ENCODE data around the gene DACT3. TPM values are rescaled to one million over a fixed set of nuclear protein-coding genes. Genes with fewer than 3 reads are reported as not detected.

The DACT3 gene
- total RNA-seq, 1 donor from 2014 or later = 7.3 TPM

DNA sequence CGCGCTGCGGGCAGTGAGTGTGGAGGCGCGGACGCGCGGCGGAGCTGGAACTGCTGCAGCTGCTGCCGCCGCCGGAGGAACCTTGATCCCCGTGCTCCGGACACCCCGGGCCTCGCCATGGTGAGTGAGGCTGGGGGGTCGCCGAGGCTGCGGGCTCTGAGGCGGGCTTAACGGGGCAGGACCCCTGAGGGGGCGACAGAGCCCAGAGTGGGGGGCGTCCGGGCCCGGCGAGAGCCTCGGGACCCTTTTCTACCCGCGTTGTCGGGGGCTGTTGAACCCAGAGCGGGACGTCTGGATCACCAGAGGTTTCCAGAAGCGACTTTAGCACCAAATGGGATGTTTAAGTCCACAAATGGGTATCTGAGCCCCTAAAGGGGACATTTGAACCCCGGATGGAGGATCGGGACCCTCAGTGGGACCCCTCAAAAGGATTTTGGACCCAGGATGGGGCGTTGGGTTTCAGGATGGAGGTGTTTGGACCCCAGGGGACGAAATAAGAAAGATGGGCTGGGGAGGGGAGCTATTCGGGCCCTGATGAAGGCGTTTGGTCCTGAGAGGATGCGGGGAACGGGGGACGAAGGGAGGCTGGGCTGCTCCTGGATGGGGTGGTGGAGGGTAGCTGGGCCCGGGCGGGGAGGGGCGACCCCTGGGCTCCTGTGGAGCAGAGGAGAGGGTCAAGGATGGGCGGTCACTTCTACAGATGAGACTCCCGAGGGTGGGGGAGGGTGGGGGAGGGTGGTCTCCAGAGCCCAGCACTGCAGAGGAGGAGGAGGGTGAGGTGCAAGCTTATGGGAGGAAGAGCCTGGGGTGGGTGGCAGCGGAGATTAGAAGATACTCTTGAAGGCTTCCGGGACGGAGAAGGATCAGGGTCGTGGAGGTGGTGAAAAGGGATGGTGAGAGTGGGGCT is 59.4 kb downstream of the DACT3 start, which contains the start of gene CALM3:
CALM3 (plus strand) TSS at position 13 of the 907 bp plus-strand sequence; CDS start at position 118, 105 bp downstream.
- Histone ChIP-seq H3K4me1 (ENCODE audit: control insufficient read depth in 3 of 3, insufficient read depth in 3 of 3, low read length in 3 of 3) (peaks cover 30 to 45% (median 39%) of the 10 kb centered on the region in 3 donors), H3K9me3 (ENCODE audit: control insufficient read depth in 3 of 3, low read length in 3 of 3) (peaks cover 0 to 4% (median 1%) of the 10 kb centered on the region in 3 donors), H3K36me3 (ENCODE audit: control insufficient read depth in 3 of 3, insufficient read depth in 3 of 3, low read length in 3 of 3) (peaks cover 10 to 12% (median 12%) of the 10 kb centered on the region in 3 donors)

DNA sequence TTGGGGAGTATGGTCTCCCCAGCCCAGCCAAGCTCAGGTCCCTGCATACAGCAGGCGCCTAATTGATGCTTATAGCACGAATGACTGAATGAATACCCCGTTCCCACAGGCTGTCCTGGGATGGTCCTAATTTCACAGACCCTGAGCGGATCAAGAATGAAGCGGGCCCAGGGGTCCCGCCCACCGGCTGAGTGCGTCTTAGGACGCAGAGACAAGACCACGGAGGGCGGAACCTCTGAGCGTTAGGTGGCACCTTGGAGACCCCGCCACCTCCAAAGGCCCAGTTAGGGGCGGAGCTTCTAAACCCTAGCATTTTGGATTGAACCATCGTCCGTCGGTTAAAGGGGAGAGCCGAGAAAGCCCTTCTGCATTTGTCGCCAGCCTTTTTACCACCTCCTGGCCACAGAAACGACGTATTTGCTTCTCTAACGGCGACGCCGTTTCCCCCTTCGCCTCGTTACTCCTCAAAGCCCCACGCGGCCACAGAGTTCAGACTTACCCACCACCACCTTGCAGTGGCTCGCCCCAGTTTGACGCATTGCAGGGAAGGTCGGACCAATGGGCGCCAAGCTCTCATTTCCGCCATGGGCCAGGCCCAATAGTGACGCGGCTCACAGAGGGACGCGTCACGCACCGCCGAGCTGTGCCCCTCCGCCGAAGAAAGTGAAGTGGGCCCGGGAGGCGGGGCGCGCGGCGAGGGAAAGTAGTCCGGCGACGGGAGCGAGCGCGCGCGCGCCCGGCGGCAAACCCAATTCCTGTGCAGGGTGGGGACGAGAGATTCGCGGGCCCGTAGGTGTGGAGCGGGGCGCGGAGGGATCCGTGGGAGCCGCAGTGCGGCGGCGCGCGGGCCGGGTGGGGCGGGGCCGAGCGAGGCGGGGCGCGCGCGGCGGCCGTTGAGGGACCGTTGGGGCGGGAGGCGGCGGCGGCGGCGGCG is 60.3 kb downstream of the DACT3 start:
- Histone ChIP-seq H3K9ac (ENCODE audit: low read depth in 1 of 3, low read length in 3 of 3) (peak overlapping the region; percentile 99 to 100 (median 99)), H3K27me3 (ENCODE audit: control insufficient read depth in 3 of 3, insufficient read depth in 3 of 3, low read length in 3 of 3) (no peaks in the 10 kb centered on the region), H3K9me3 (ENCODE audit: control insufficient read depth in 3 of 3, low read length in 3 of 3) (peaks cover 0 to 4% (median 1%) of the 10 kb centered on the region in 3 donors), H3K4me1 (ENCODE audit: control insufficient read depth in 3 of 3, insufficient read depth in 3 of 3, low read length in 3 of 3) (peaks cover 30 to 39% (median 34%) of the 10 kb centered on the region in 3 donors), H3K27ac (ENCODE audit: low read depth, low read length) (peak overlapping the region; percentile 98), H3K4me3 (ENCODE audit: low read length in 3 of 3) (peak overlapping the region; percentile 85 to 97 (median 94)), H3K36me3 (ENCODE audit: control insufficient read depth in 3 of 3, insufficient read depth in 3 of 3, low read length in 3 of 3) (peaks cover 2 to 3% (median 2%) of the 10 kb centered on the region in 3 donors)

More for the DNA sequence above, 59.4 kb downstream of the DACT3 start, which contains the start of gene CALM3:
- peak within 1 kb of the TSS; percentile 87 to 97 (median 94) for H3K4me3 ChIP-seq (ENCODE audit: low read length in 3 of 3)
- peak within 1 kb of the TSS; percentile 98 for H3K27ac ChIP-seq (ENCODE audit: low read depth, low read length)
- peak within 1 kb of the TSS; percentile 99 to 100 (median 99) for H3K9ac ChIP-seq (ENCODE audit: low read depth in 1 of 3, low read length in 3 of 3)
- H3K27me3 ChIP-seq (ENCODE audit: control insufficient read depth in 3 of 3, insufficient read depth in 3 of 3, low read length in 3 of 3) = no peaks in the 10 kb centered on the region

DNA sequence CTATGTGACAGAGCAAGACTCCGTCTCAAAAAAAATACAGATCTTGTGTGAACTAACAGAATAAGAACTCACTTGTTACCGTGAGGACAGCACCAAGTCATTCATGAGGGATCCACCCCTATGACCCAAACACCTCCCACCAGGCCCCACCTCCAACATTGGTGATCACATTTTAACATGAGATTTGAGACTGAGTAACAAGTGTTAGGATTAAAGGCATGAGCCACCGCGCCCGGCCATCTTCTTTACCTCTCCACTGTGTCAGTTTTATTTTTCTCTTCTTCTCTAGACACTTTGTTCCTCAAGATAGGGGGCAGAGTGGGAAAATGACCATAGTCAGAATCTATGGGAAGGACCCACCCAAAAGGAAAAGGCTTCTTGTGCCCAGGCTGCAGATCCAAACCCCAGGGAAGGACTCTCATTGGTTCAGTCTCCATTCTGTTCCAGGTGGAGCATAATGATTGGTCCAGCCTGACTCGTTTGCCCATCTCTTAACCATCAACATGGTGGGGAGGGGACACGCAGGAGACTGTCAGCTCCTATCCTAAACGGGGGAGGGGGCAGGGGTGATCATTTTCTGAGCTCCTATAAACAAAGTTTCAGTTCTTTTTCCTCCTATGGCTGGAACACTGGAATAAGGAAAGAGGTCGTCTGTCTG is 61.1 kb downstream of the DACT3 start:
- peak overlapping the region; percentile 96 to 100 (median 99) for H3K9ac ChIP-seq (ENCODE audit: low read depth in 1 of 3, low read length in 3 of 3)
- H3K9me3 ChIP-seq (ENCODE audit: control insufficient read depth in 3 of 3, low read length in 3 of 3) = peaks cover 0 to 4% (median 1%) of the 10 kb centered on the region in 3 donors
- H3K4me1 ChIP-seq (ENCODE audit: control insufficient read depth in 3 of 3, insufficient read depth in 3 of 3, low read length in 3 of 3) = peaks cover 27 to 31% (median 30%) of the 10 kb centered on the region in 3 donors
- H3K4me3 ChIP-seq (ENCODE audit: low read length in 3 of 3) = peak overlapping the region; percentile 85 to 97 (median 94)
- no peaks in the 10 kb centered on the region for H3K27me3 ChIP-seq (ENCODE audit: control insufficient read depth in 3 of 3, insufficient read depth in 3 of 3, low read length in 3 of 3)
- H3K36me3 ChIP-seq (ENCODE audit: control insufficient read depth in 3 of 3, insufficient read depth in 3 of 3, low read length in 3 of 3) = no peaks in the 10 kb centered on the region
- H3K27ac ChIP-seq (ENCODE audit: low read depth, low read length) = peak overlapping the region; percentile 98

DNA sequence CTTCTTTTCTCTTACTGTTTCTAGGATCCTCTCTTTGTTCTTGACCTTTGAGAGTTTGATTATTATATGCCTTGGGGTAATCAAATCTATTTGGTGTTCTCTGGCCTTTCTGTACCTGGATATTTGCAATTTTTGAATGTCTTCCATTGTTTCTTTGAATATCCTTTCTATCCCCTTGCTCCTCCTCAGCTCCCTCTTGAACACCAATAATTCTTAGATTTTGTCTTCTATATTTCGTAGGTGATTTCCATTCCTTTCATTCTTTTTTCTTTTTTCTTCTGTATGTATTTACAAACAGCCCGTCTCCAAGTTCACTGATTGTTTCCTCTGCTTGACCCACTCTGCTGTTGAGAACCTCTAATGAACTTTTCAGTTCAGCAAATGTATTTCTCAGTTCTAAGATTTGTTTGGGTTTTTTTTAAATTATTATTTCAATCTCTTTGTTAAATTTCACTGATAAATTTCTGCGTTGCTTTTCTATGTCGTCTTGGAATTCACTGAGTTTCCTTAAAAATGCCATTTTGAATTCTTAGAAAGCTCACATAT is 62.5 kb downstream of the DACT3 start:
- Histone ChIP-seq H3K9ac (ENCODE audit: low read depth in 1 of 3, low read length in 3 of 3) (no peak overlapping the region), H3K4me3 (ENCODE audit: low read length in 3 of 3) (no peak overlapping the region), H3K27me3 (ENCODE audit: control insufficient read depth in 3 of 3, insufficient read depth in 3 of 3, low read length in 3 of 3) (no peaks in the 10 kb centered on the region), H3K36me3 (ENCODE audit: control insufficient read depth in 3 of 3, insufficient read depth in 3 of 3, low read length in 3 of 3) (no peaks in the 10 kb centered on the region), H3K4me1 (ENCODE audit: control insufficient read depth in 3 of 3, insufficient read depth in 3 of 3, low read length in 3 of 3) (peaks cover 18 to 21% (median 19%) of the 10 kb centered on the region in 3 donors), H3K27ac (ENCODE audit: low read depth, low read length) (no peak overlapping the region), H3K9me3 (ENCODE audit: control insufficient read depth in 3 of 3, low read length in 3 of 3) (peaks cover 0 to 4% (median 1%) of the 10 kb centered on the region in 3 donors)

Small RNA genes within 50 kb of the gene (small RNA-seq; reads per million reads assigned to genes)
- gene MIR320E (not detected), gene RN7SL364P (0.07 reads per million)

Other genes starting within 250 kb of the DACT3 start
- gene CCDC8, start 247.6 kb downstream of the DACT3 start, total RNA-seq = 67.8 TPM
- 0.52 TPM for gene PNMA8C, start 232.2 kb downstream of the DACT3 start, total RNA-seq
- gene PNMA8A, start 189.6 kb downstream of the DACT3 start, total RNA-seq = 21.4 TPM
- gene PNMA8B, start 165.3 kb downstream of the DACT3 start, total RNA-seq = 3.7 TPM
- 55.3 TPM for gene CALM3, start 59.9 kb downstream of the DACT3 start, total RNA-seq
- gene PTGIR, start 36.1 kb downstream of the DACT3 start, total RNA-seq = 3.1 TPM
- not detected for gene GNG8, start 25.0 kb downstream of the DACT3 start, total RNA-seq
- gene PRKD2, start 55.9 kb upstream of the DACT3 start, total RNA-seq = 13.6 TPM
- 5.7 TPM for gene FKRP, start 84.9 kb upstream of the DACT3 start, total RNA-seq
- 28.2 TPM for gene STRN4, start 85.3 kb upstream of the DACT3 start, total RNA-seq
- 24.5 TPM for gene SLC1A5, start 127.4 kb upstream of the DACT3 start, total RNA-seq
- gene AP2S1, start 189.7 kb upstream of the DACT3 start, total RNA-seq = 50.1 TPM
- gene ARHGAP35, start 199.8 kb upstream of the DACT3 start, total RNA-seq = 30.3 TPM

Measured in skeletal muscle tissue (tissue), 5 donors.